Endothelial cell of umbilical vein (primary cell): ENCODE measurements around the gene TSSK1B. TPM values are rescaled to one million over a fixed set of nuclear protein-coding genes. Genes with fewer than 3 reads are reported as not detected.

Experiments used
- BruUV-seq: library from RNA; stranded (reverse); fragments of 400-500 nt; replicated peaks from 2 replicates; lab custom pipeline; 2021; lab: Mats Ljungman, UMichigan
- CTCF ChIA-PET: fragments of 300-600, 350-600 bp; sonication (Branson Sonifier 250); formaldehyde crosslinking; loops from one replicate; lab custom pipeline; 2021; ENCODE audit warnings: antibody characterized with exemption, inconsistent platforms; lab: Charles Lee
- POLR2A ChIA-PET: fragments of 300-600, 350-600 bp; sonication (Branson Sonifier 250); formaldehyde crosslinking; loops from one replicate; lab custom pipeline; 2021; ENCODE audit warnings: antibody characterized with exemption, inconsistent platforms; lab: Charles Lee
- DNase-seq: peaks from one replicate; pipeline ENCODE4 v3.0.0-alpha.2; 2011; ENCODE audit warnings: low read depth, low spot score
- FAIRE-seq: peaks from 2 replicates; lab custom pipeline; 2011; peaks lifted over from hg19 to GRCh38; lab: Jason Lieb, UNC
- H2AFZ ChIP-seq: 2 replicates; pipeline ENCODE4 v1.6.0; 2012; ENCODE audit warnings: low read depth, low read length, control low read depth, inconsistent platforms
- H3K27ac ChIP-seq: 2 replicates; pipeline ENCODE4 v1.5.1; 2011; ENCODE audit warnings: low read depth, mild to moderate bottlenecking, control low read depth, low read length, moderate library complexity; ENCODE audit not compliant: insufficient read depth
- H3K27me3 ChIP-seq, 2 experiments: 2 replicates each; pipeline versions ENCODE4 v1.6.0 to v1.6.1; 2011; ENCODE audit warnings: low read length in 2 of 2, mixed read lengths in 1 of 2; ENCODE audit not compliant: control insufficient read depth in 2 of 2, insufficient read depth in 2 of 2
- H3K36me3 ChIP-seq, 2 experiments: 2 replicates in 1 of 2; 3 replicates in 1 of 2; pipeline ENCODE4 v1.5.1; 2011; ENCODE audit warnings: low read length in 2 of 2, mild to moderate bottlenecking in 1 of 2, moderate library complexity in 1 of 2; ENCODE audit not compliant: control insufficient read depth in 2 of 2, insufficient read depth in 2 of 2; ENCODE audit errors: extremely low read depth in 1 of 2
- H3K4me1 ChIP-seq: 3 replicates; pipeline ENCODE4 v1.5.1; 2011; ENCODE audit warnings: mild to moderate bottlenecking, low read length; ENCODE audit not compliant: control insufficient read depth, insufficient read depth; ENCODE audit errors: extremely low read depth
- H3K4me2 ChIP-seq: 2 replicates; pipeline ENCODE4 v1.6.1; 2011; ENCODE audit warnings: low read length, control low read depth, mixed read lengths; ENCODE audit not compliant: insufficient read depth
- H3K4me3 ChIP-seq, 3 experiments: fragments of 200-600 bp in 1 of 3; sonication (generic), shearing (Covaris generic) in 1 of 3; replicated peaks in 1 of 3; 2 replicates each; pipeline ENCODE4 v1.5.1; 2011 to 2016; ENCODE audit warnings: control low read depth in 3 of 3, low read length in 3 of 3, mild to moderate bottlenecking in 2 of 3, inconsistent platforms in 1 of 3, low read depth in 1 of 3, moderate library complexity in 1 of 3; ENCODE audit not compliant: insufficient read depth in 1 of 3
- H3K79me2 ChIP-seq: 2 replicates; pipeline ENCODE4 v1.6.0; 2012; ENCODE audit warnings: low read length, inconsistent platforms; ENCODE audit not compliant: control insufficient read depth, insufficient read depth
- H3K9ac ChIP-seq: replicated peaks from 2 replicates; pipeline ENCODE3; 2011; ENCODE audit warnings: low read length, control low read depth; ENCODE audit not compliant: insufficient read depth; ENCODE audit errors: extremely low read depth
- H3K9me1 ChIP-seq: replicated peaks from 3 replicates; pipeline ENCODE4 v1.6.0; 2011; ENCODE audit warnings: mild to moderate bottlenecking, low read length; ENCODE audit not compliant: control insufficient read depth, insufficient read depth; ENCODE audit errors: extremely low read depth
- H3K9me3 ChIP-seq: replicated peaks from 2 replicates; pipeline ENCODE4 v1.5.1; 2012; ENCODE audit warnings: low read length, inconsistent platforms; ENCODE audit not compliant: control insufficient read depth, insufficient read depth
- H4K20me1 ChIP-seq: replicated peaks from 2 replicates; pipeline ENCODE3; 2011; ENCODE audit warnings: mild to moderate bottlenecking, low read length; ENCODE audit not compliant: control insufficient read depth, insufficient read depth; ENCODE audit errors: extremely low read depth
- CTCF ChIP-seq, 2 donors: IDR thresholded peaks; 1 replicate in 1 of 2; 2 replicates in 1 of 2; pipeline ENCODE4 v1.5.1; 2011; ENCODE audit warnings: low read length in 2 of 2, mild to moderate bottlenecking in 2 of 2, moderate library complexity in 2 of 2, control low read depth in 1 of 2, inconsistent platforms in 1 of 2, low read depth in 1 of 2; ENCODE audit not compliant: insufficient read depth in 1 of 2; ENCODE audit errors: extremely low read depth in 1 of 2
- EZH2 ChIP-seq: IDR thresholded peaks from 2 replicates; pipeline ENCODE4 v1.6.1; 2012; ENCODE audit warnings: borderline replicate concordance, low read depth, mild to moderate bottlenecking, moderate library complexity, low read length, inconsistent platforms; ENCODE audit not compliant: severe bottlenecking
- FOS ChIP-seq: IDR thresholded peaks from 2 replicates; pipeline ENCODE4 v1.6.1; 2011; ENCODE audit warnings: mild to moderate bottlenecking, low read length, moderate library complexity, borderline replicate concordance; ENCODE audit not compliant: insufficient read depth
- GATA2 ChIP-seq: IDR thresholded peaks from 2 replicates; pipeline ENCODE4 v1.7.0; 2011; ENCODE audit warnings: low read depth, mild to moderate bottlenecking, moderate library complexity, mixed read lengths, low read length; ENCODE audit not compliant: insufficient read length, insufficient read depth
- JUN ChIP-seq: IDR thresholded peaks from 2 replicates; pipeline ENCODE4 v1.6.1; 2011; ENCODE audit warnings: borderline replicate concordance, low read depth; ENCODE audit not compliant: insufficient read length, insufficient read depth
- MYC ChIP-seq: IDR thresholded peaks from one replicate; pipeline ENCODE4 v1.6.1; 2011; ENCODE audit warnings: mild to moderate bottlenecking, low read depth, low read length
- POLR2A ChIP-seq: IDR thresholded peaks from 2 replicates; pipeline ENCODE4 v1.6.1; 2012; ENCODE audit warnings: low read depth, mild to moderate bottlenecking, control low read depth, low read length
- POLR2AphosphoS5 ChIP-seq: IDR thresholded peaks from 2 replicates; pipeline ENCODE4 v1.6.1; 2012; ENCODE audit warnings: low read depth, mild to moderate bottlenecking, control low read depth, low read length, moderate library complexity; ENCODE audit not compliant: insufficient read depth
- dilution Hi-C: fragments of 300-500 bp; cut with MboI; formaldehyde crosslinking; loops from one replicate; pipeline ENCODE4 v1.15.0; 2019; ENCODE audit warnings: low sequenced_read_pairs; ENCODE audit not compliant: extremely low pct_ligation_motif_present
- intact Hi-C: fragments of 100-400 bp; cut with micrococcal nuclease; formaldehyde crosslinking; loops from one replicate; pipeline ENCODE4 v1.10.0; 2022
- polyA plus RNA-seq, 4 experiments: library from polyadenylated mRNA; depleted of rRNA in 3 of 4; stranded (reverse) in 3 of 4; unstranded in 1 of 4; fragments of >200 nt; gene quantifications; 2 replicates each; pipeline versions ENCODE4 v1.2.1 to v1.2.3, GENCODE V29; 2011 to 2012; ENCODE audit warnings: missing spikeins in 1 of 4
- total RNA-seq: library from RNA; stranded (reverse); gene quantifications from 2 replicates; pipeline ENCODE4 v1.2.3, GENCODE V29; 2021
- TF ChIP-seq, protein P1 (sequence below): IDR thresholded peaks from 2 replicates; pipeline ENCODE4 v1.6.1; 2011; ENCODE audit not compliant: insufficient read depth, insufficient read length

Gene TSSK1B
- total and polyA plus RNA-seq, 2 donors (not counting 3 experiments of a cell fraction or from before 2014, with no cell fraction given): 0.03 TPM; not detected in 1

GRCh38 chr5:113433071-113433470 is 1.7 kb downstream of the TSSK1B start:
- H3K27me3 ChIP-seq: peaks cover 0 to 2% of the 10 kb centered on the region in 2 experiments
- CTCF ChIA-PET: interaction anchor here (1.0 to 1.7 kb wide), 2 partner anchors 10 to 11 kb away, joined by 3 to 8 read pairs; no protein-coding TSS in a partner anchor
- no peaks in the 10 kb centered on the region for H3K9me3 ChIP-seq
- no peaks in the 10 kb centered on the region for H3K36me3 ChIP-seq
- H3K9me1 ChIP-seq: no peaks in the 10 kb centered on the region
- FAIRE-seq (no peak), DNase-seq (no peak)
- intact Hi-C loops (no loop called here), dilution Hi-C loops (no loop called here)
- H2AFZ ChIP-seq: no peak overlapping the region
- POLR2A ChIA-PET: no interaction called here
- H3K9ac ChIP-seq: no peak overlapping the region
- BruUV-seq: no TSS peak
- no peak overlapping the region for H3K27ac ChIP-seq
- H3K4me2 ChIP-seq: no peak overlapping the region
- TF ChIP-seq, protein P1, sequence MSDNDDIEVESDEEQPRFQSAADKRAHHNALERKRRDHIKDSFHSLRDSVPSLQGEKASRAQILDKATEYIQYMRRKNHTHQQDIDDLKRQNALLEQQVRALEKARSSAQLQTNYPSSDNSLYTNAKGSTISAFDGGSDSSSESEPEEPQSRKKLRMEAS: no peak
- no peak for TF ChIP-seq GATA2
- no peak for TF ChIP-seq POLR2AphosphoS5
- TF ChIP-seq EZH2: no peak
- TF ChIP-seq MYC: no peak
- TF ChIP-seq FOS: no peak
- TF ChIP-seq POLR2A: no peak
- no peak for TF ChIP-seq JUN
- no peak for TF ChIP-seq CTCF (IDR thresholded peaks at IDR 0.05; ENCODE audit: extremely low read depth in 1 of 2, insufficient read depth in 1 of 2, low read depth in 1 of 2, low read length in 2 of 2)
- no peak overlapping the region for H3K4me3 ChIP-seq
- no peaks in the 10 kb centered on the region for H4K20me1 ChIP-seq
- no peaks in the 10 kb centered on the region for H3K4me1 ChIP-seq
- no peaks in the 10 kb centered on the region for H3K79me2 ChIP-seq
